ENCODE data around the gene SPARCL1. TPM values are rescaled to one million over a fixed set of nuclear protein-coding genes. Genes with fewer than 3 reads are reported as not detected.

The SPARCL1 gene
- total and polyA plus RNA-seq, 10 of the 15 experiments (the other 5 are each of a cell fraction or from before 2014, with no cell fraction given), result 0.10 to 1.1 TPM; not detected in 8

DNA sequence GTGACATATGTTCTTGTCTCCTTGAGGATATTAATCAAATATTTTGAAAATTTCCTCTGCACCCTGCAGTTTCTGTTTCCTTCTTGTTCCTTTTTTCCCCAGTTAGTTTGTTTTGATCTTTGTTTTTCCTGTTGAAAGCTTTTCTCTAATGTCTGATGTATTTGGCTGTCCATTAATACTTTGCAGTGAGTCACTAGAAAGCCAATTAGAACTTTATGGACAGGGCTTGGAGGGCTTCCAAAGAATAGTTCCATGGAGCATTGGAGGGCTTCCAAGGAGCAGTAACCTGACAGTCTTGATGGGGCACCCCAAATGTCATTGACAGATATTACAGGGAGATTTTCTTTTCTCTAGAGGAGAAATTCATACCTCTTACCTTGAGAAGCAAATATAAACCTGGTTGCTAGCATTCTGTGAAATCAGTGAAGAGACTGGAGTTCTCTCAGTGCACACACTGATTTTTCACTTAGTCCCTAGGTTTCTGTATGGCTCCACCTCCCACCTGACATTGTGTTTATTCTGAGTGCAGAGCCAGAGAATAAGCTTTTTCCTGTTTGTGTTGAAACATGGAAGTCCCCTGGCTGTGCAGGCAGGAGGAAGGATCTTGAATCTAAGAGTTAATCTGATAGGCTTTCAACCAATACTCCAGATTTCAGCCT lies 26.5 kb downstream of the SPARCL1 start:
- ChIA-PET CTCF (interaction anchor here (1.2 kb wide), 1 partner anchor 16 kb away, joined by 3 read pairs; no protein-coding TSS in a partner anchor), RAD21 (ENCODE audit: unreplicated experiment) (no interaction called here), SMC1A (ENCODE audit: uncharacterized antibody, unreplicated experiment) (no interaction called here), POLR2A (no interaction called here)
- no peak overlapping the region for H3K9ac ChIP-seq (ENCODE audit: control insufficient read depth, insufficient read depth, low read length)
- H3K4me1 ChIP-seq (ENCODE audit: control insufficient read depth, insufficient read depth, low read length), result peaks cover 4% of the 10 kb centered on the region
- H3K79me2 ChIP-seq (ENCODE audit: control insufficient read depth, insufficient read depth, low read length), result no peaks in the 10 kb centered on the region
- H3K9me3 ChIP-seq (replicated peaks; ENCODE audit: control insufficient read depth, insufficient read depth, low read length), result no peaks in the 10 kb centered on the region
- BruUV-seq (replicated peaks), result no TSS peak
- H3K36me3 ChIP-seq (ENCODE audit: control insufficient read depth in 2 of 2, insufficient read depth in 2 of 2, low read length in 1 of 2), result no peaks in the 10 kb centered on the region
- TF ChIP-seq MAX (IDR thresholded peaks at IDR 0.05; ENCODE audit: low read depth, low read length) (no peak), MLLT1 (IDR thresholded peaks at IDR 0.05) (no peak), LARP7 (IDR thresholded peaks at IDR 0.05) (no peak), SKIL (IDR thresholded peaks at IDR 0.05; ENCODE audit: low read depth, poor library complexity, severe bottlenecking) (no peak), RFX5 (IDR thresholded peaks at IDR 0.05; ENCODE audit: low read depth, low read length) (no peak), FOXK2 (IDR thresholded peaks at IDR 0.05) (no peak), GABPA (IDR thresholded peaks at IDR 0.05; ENCODE audit: low read depth) (no peak)
- intact Hi-C loops (cut with micrococcal nuclease; ENCODE audit: unreplicated experiment), result no loop called here
- H3K27ac ChIP-seq (ENCODE audit: control insufficient read depth, insufficient read depth), result no peak overlapping the region
- H3K27me3 ChIP-seq (replicated peaks in 1 of 2; ENCODE audit: control insufficient read depth in 2 of 2, insufficient read depth in 2 of 2, low read length in 1 of 2), result no peaks in the 10 kb centered on the region
- H4K20me1 ChIP-seq (ENCODE audit: control insufficient read depth, insufficient read depth), result no peaks in the 10 kb centered on the region
- no peak for ATAC-seq
- no peak for FAIRE-seq
- no peak for DNase-seq (ENCODE audit: low read depth, low spot score)
- in situ Hi-C loops (cut with MboI), result no loop called here
- no peak overlapping the region for H2AFZ ChIP-seq (ENCODE audit: control insufficient read depth, low read depth, low read length)
- H3K4me3 ChIP-seq, result no peak overlapping the region
- no peak overlapping the region for H3K4me2 ChIP-seq (ENCODE audit: control insufficient read depth, insufficient read depth)

Measured in GM12878 (cell line).